Measurements from ENCODE around the gene CMYA5.

CMYA5 gene

DNA sequence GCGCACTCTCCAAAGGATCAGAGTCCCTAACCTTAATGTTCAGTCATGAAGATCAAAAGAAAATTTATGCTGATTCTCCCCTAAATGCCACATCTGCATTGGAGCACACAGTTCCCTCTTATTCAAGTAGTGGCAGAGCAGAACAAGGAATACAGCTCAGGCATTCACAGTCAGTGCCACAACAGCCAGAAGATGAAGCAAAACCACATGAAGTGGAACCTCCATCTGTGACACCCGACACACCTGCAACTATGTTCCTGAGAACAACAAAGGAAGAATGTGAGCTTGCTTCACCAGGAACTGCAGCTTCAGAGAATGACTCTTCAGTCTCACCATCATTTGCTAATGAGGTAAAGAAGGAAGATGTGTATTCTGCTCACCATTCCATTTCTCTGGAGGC is 40.0 kb downstream of the CMYA5 start:
- Histone ChIP-seq H3K4me3 (ENCODE audit: low read depth in 1 of 2, low read length in 1 of 2) (no peak overlapping the region), H3K9me3 (no peaks in the 10 kb centered on the region), H3K27ac (no peak overlapping the region), H3K27me3 (peaks cover 53% of the 10 kb centered on the region), H3K36me3 (no peaks in the 10 kb centered on the region), H3K4me1 (ENCODE audit: control insufficient read depth in 1 of 2, insufficient read depth in 1 of 2, low read depth in 1 of 2, low read length in 1 of 2) (peaks cover 0 to 8% of the 10 kb centered on the region in 2 experiments)
- TF ChIP-seq, protein P1, sequence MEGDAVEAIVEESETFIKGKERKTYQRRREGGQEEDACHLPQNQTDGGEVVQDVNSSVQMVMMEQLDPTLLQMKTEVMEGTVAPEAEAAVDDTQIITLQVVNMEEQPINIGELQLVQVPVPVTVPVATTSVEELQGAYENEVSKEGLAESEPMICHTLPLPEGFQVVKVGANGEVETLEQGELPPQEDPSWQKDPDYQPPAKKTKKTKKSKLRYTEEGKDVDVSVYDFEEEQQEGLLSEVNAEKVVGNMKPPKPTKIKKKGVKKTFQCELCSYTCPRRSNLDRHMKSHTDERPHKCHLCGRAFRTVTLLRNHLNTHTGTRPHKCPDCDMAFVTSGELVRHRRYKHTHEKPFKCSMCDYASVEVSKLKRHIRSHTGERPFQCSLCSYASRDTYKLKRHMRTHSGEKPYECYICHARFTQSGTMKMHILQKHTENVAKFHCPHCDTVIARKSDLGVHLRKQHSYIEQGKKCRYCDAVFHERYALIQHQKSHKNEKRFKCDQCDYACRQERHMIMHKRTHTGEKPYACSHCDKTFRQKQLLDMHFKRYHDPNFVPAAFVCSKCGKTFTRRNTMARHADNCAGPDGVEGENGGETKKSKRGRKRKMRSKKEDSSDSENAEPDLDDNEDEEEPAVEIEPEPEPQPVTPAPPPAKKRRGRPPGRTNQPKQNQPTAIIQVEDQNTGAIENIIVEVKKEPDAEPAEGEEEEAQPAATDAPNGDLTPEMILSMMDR (IDR thresholded peaks at IDR 0.05) = no peak

DNA sequence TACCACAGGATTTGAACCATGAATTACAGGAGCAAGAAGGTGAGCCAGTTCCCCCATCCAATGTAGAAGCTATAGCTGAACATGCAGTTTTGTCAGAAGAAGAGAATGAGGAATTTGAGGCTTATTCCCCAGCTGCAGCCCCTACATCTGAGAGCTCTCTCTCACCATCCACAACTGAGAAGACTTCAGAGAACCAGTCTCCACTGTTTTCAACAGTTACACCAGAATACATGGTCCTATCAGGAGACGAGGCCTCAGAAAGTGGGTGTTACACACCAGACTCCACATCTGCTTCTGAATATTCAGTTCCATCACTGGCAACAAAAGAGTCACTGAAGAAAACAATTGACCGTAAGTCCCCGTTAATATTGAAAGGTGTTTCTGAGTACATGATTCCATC is 40.9 kb downstream of the CMYA5 start:
- Histone ChIP-seq H3K27ac (no peak overlapping the region), H3K4me1 (ENCODE audit: control insufficient read depth in 1 of 2, insufficient read depth in 1 of 2, low read depth in 1 of 2, low read length in 1 of 2) (peaks cover 0 to 8% of the 10 kb centered on the region in 2 experiments), H3K27me3 (peaks cover 62% of the 10 kb centered on the region), H3K9me3 (no peaks in the 10 kb centered on the region), H3K36me3 (no peaks in the 10 kb centered on the region), H3K4me3 (ENCODE audit: low read depth in 1 of 2, low read length in 1 of 2) (no peak overlapping the region)
- TF ChIP-seq, protein P1 (IDR thresholded peaks at IDR 0.05) = no peak

DNA sequence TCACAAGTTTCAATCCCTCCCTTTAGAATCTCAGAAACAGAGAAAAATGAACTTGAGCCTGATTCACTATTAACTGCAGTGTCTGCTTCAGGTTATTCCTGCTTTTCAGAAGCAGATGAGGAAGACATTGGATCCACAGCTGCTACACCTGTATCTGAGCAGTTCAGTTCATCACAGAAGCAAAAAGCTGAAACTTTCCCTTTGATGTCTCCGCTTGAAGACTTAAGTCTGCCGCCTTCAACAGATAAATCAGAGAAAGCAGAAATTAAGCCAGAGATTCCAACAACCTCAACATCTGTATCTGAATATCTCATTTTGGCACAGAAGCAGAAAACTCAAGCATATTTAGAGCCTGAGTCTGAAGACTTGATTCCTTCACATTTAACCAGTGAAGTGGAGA is 42.1 kb downstream of the CMYA5 start:
- Histone ChIP-seq H3K27ac (no peak overlapping the region), H3K9me3 (no peaks in the 10 kb centered on the region), H3K27me3 (peaks cover 64% of the 10 kb centered on the region), H3K4me1 (ENCODE audit: control insufficient read depth in 1 of 2, insufficient read depth in 1 of 2, low read depth in 1 of 2, low read length in 1 of 2) (peaks cover 4 to 16% of the 10 kb centered on the region in 2 experiments), H3K36me3 (no peaks in the 10 kb centered on the region), H3K4me3 (ENCODE audit: low read depth in 1 of 2, low read length in 1 of 2) (no peak overlapping the region)
- TF ChIP-seq, protein P1 (IDR thresholded peaks at IDR 0.05) = no peak

DNA sequence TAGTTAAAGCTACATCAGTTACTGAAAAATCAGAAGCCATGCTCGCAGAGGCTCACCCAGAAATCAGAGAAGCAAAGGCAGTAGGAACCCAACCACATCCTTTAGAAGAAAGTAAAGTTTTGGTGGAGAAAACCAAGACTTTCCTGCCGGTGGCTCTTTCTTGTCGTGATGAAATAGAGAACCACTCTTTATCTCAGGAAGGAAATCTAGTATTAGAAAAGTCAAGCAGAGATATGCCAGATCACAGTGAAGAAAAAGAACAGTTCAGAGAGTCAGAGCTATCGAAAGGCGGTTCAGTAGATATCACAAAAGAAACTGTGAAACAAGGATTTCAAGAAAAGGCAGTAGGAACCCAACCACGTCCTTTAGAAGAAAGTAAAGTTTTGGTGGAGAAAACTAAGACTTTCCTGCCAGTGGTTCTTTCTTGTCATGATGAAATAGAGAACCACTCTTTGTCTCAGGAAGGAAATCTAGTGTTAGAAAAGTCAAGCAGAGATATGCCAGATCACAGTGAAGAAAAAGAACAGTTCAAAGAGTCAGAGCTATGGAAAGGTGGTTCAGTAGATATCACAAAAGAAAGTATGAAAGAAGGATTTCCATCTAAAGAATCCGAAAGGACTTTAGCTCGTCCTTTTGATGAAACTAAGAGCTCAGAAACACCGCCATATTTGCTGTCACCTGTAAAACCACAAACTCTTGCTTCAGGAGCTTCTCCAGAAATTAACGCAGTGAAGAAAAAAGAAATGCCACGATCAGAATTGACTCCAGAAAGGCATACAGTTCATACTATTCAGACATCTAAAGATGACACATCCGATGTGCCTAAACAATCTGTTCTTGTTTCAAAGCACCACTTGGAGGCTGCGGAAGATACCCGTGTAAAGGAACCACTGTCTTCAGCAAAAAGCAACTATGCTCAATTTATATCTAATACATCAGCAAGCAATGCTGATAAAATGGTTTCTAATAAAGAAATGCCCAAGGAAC is 47.2 kb downstream of the CMYA5 start:
- Histone ChIP-seq H3K4me1 (ENCODE audit: control insufficient read depth in 1 of 2, insufficient read depth in 1 of 2, low read depth in 1 of 2, low read length in 1 of 2) (peaks cover 12 to 15% of the 10 kb centered on the region in 2 experiments), H3K4me3 (ENCODE audit: low read depth in 1 of 2, low read length in 1 of 2) (peak overlapping the region in 1 of 2 experiments; percentile 7), H3K27ac (no peak overlapping the region), H3K27me3 (peaks cover 63% of the 10 kb centered on the region), H3K9me3 (no peaks in the 10 kb centered on the region), H3K36me3 (no peaks in the 10 kb centered on the region)
- TF ChIP-seq, protein P1 (IDR thresholded peaks at IDR 0.05) = no peak

DNA sequence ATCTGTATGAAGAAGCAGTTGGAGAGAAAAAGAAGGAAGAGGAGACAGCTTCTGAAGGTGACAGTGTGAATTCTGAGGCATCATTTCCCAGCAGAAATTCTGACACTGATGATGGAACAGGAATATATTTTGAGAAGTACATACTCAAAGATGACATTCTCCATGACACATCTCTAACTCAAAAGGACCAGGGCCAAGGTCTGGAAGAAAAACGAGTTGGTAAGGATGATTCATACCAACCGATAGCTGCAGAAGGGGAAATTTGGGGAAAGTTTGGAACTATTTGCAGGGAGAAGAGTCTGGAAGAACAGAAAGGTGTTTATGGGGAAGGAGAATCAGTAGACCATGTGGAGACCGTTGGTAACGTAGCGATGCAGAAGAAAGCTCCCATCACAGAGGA is 48.7 kb downstream of the CMYA5 start:
- Histone ChIP-seq H3K36me3 (no peaks in the 10 kb centered on the region), H3K4me3 (ENCODE audit: low read depth in 1 of 2, low read length in 1 of 2) (no peak overlapping the region), H3K27me3 (peaks cover 48% of the 10 kb centered on the region), H3K4me1 (ENCODE audit: control insufficient read depth in 1 of 2, insufficient read depth in 1 of 2, low read depth in 1 of 2, low read length in 1 of 2) (peaks cover 12 to 15% of the 10 kb centered on the region in 2 experiments), H3K9me3 (no peaks in the 10 kb centered on the region), H3K27ac (no peak overlapping the region)
- TF ChIP-seq, protein P1 (IDR thresholded peaks at IDR 0.05) = no peak

Data from neutrophil (primary cell).